ENCODE data around the gene CUBN. TPM values are rescaled to one million over a fixed set of nuclear protein-coding genes. Genes with fewer than 3 reads are reported as not detected.

The CUBN gene
- total RNA-seq, 2 donors from 2014 or later: 1.3 to 9.7 TPM

GRCh38 chr10:16893664-16894063 is 235.9 kb downstream of the CUBN start:
- Histone ChIP-seq H3K4me1 (replicated peaks) (no peaks in the 10 kb centered on the region), H3K4me3 (no peak overlapping the region), H3K27me3 (replicated peaks; ENCODE audit: insufficient read depth) (no peaks in the 10 kb centered on the region), H3K9me3 (no peaks in the 10 kb centered on the region), H3K27ac (no peak overlapping the region), H3K36me3 (no peaks in the 10 kb centered on the region)
- TF ChIP-seq POLR2A (IDR thresholded peaks at IDR 0.05) (no peak), CTCF (IDR thresholded peaks at IDR 0.05) (no peak), POLR2AphosphoS5 (IDR thresholded peaks at IDR 0.05) (no peak)
- no peak for DNase-seq (ENCODE audit: low spot score)
- intact Hi-C loops (cut with DNase I): no loop called here
- whole genome bisulfite sequencing: 36% methylated on average over 5 of the region's 5 CpGs

GRCh38 chr10:16891375-16892313 is 238.0 kb downstream of the CUBN start:
- 46% methylated on average over 12 of the region's 12 CpGs for WGBS
- Histone ChIP-seq H3K4me3 (no peak overlapping the region), H3K9me3 (no peaks in the 10 kb centered on the region), H3K4me1 (replicated peaks) (no peaks in the 10 kb centered on the region), H3K27ac (no peak overlapping the region), H3K27me3 (replicated peaks; ENCODE audit: insufficient read depth) (no peaks in the 10 kb centered on the region), H3K36me3 (no peaks in the 10 kb centered on the region)
- DNase-seq (ENCODE audit: low spot score): no peak
- TF ChIP-seq CTCF (IDR thresholded peaks at IDR 0.05): peak in 3 of 4 experiments; percentile 19 to 34 (median 31)
- TF ChIP-seq POLR2A (IDR thresholded peaks at IDR 0.05): no peak
- intact Hi-C loops (cut with DNase I): no loop called here

GRCh38 chr10:16890691-16891090 is 238.9 kb downstream of the CUBN start:
- no peak for TF ChIP-seq POLR2A (IDR thresholded peaks at IDR 0.05)
- no peak for TF ChIP-seq POLR2AphosphoS5 (IDR thresholded peaks at IDR 0.05)
- TF ChIP-seq CTCF (IDR thresholded peaks at IDR 0.05): no peak
- H3K27ac ChIP-seq: no peak overlapping the region
- H3K4me3 ChIP-seq: no peak overlapping the region
- H3K36me3 ChIP-seq: no peaks in the 10 kb centered on the region
- no peaks in the 10 kb centered on the region for H3K27me3 ChIP-seq (replicated peaks; ENCODE audit: insufficient read depth)
- no peaks in the 10 kb centered on the region for H3K9me3 ChIP-seq
- DNase-seq (ENCODE audit: low spot score): no peak
- intact Hi-C loops (cut with DNase I): no loop called here
- WGBS: 89% methylated on average over 6 of the region's 6 CpGs
- H3K4me1 ChIP-seq (replicated peaks): no peaks in the 10 kb centered on the region

GRCh38 chr10:16887565-16887964 is 242.0 kb downstream of the CUBN start:
- DNase-seq (ENCODE audit: low spot score): no peak
- TF ChIP-seq CTCF (IDR thresholded peaks at IDR 0.05) (no peak), POLR2A (IDR thresholded peaks at IDR 0.05) (no peak), POLR2AphosphoS5 (IDR thresholded peaks at IDR 0.05) (no peak)
- no peak overlapping the region for H3K4me3 ChIP-seq
- no peaks in the 10 kb centered on the region for H3K9me3 ChIP-seq
- no peaks in the 10 kb centered on the region for H3K27me3 ChIP-seq (replicated peaks; ENCODE audit: insufficient read depth)
- H3K36me3 ChIP-seq: no peaks in the 10 kb centered on the region
- no peaks in the 10 kb centered on the region for H3K4me1 ChIP-seq (replicated peaks)
- no peak overlapping the region for H3K27ac ChIP-seq
- intact Hi-C loops (cut with DNase I): no loop called here
- 54% methylated on average over 3 of the region's 3 CpGs for WGBS

GRCh38 chr10:16886031-16886430 is 243.6 kb downstream of the CUBN start:
- Histone ChIP-seq H3K9me3 (no peaks in the 10 kb centered on the region), H3K36me3 (no peaks in the 10 kb centered on the region), H3K27ac (no peak overlapping the region), H3K4me3 (no peak overlapping the region), H3K27me3 (replicated peaks; ENCODE audit: insufficient read depth) (no peaks in the 10 kb centered on the region), H3K4me1 (replicated peaks) (no peaks in the 10 kb centered on the region)
- TF ChIP-seq POLR2A (IDR thresholded peaks at IDR 0.05) (no peak), CTCF (IDR thresholded peaks at IDR 0.05) (no peak), POLR2AphosphoS5 (IDR thresholded peaks at IDR 0.05) (no peak)
- no peak for DNase-seq (ENCODE audit: low spot score)
- WGBS: 83% methylated on average over 2 of the region's 2 CpGs
- intact Hi-C loops (cut with DNase I): no loop called here

All from prostate gland (tissue), 2 donors.